HepG2 (cell line): ENCODE measurements around the gene MYH9. TPM values are rescaled to one million over a fixed set of nuclear protein-coding genes. Genes with fewer than 3 reads are reported as not detected.

Source experiments
- ATAC-seq: fragments of 200-7000 bp; cut with Tn5 transposase; 3 replicates; pipeline ENCODE4 v1.9.1; 2020; ENCODE audit warnings: mild to moderate bottlenecking, moderate library complexity
- BruUV-seq: library from RNA; stranded (reverse); fragments of 400-500 nt; replicated peaks from 2 replicates; lab custom pipeline; 2021; lab: Mats Ljungman, UMichigan
- CTCF ChIA-PET: fragments of 300-600 bp; formaldehyde crosslinking; extraction: SDS; loops from one replicate; lab custom pipeline; 2021; ENCODE audit warnings: low total read pairs, inconsistent platforms, low intra/inter-chr PET ratio; lab: Yijun Ruan, JAX
- POLR2A ChIA-PET: fragments of 350-600 bp; sonication (Branson Sonifier 250); formaldehyde crosslinking; loops from one replicate; lab custom pipeline; 2020; ENCODE audit warnings: antibody characterized with exemption, inconsistent platforms; lab: Yijun Ruan, JAX
- DNase-seq: peaks from one replicate; pipeline ENCODE4 v3.0.0-alpha.2; 2015; ENCODE audit warnings: low spot score
- FAIRE-seq: peaks from 3 replicates; lab custom pipeline; 2011; peaks lifted over from hg19 to GRCh38; lab: Jason Lieb, UNC
- H2AFZ ChIP-seq: one replicate; pipeline ENCODE4 v1.6.1; 2011; ENCODE audit warnings: low read length, inconsistent platforms
- H3K27ac ChIP-seq: fragments of 300-600 bp; 3 replicates; pipeline ENCODE4 v1.8.0; 2011; ENCODE audit warnings: mixed run types, mild to moderate bottlenecking, mixed read lengths, low read length, inconsistent platforms; ENCODE audit not compliant: insufficient read depth; ENCODE audit errors: extremely low read length
- H3K27me3 ChIP-seq, 2 experiments: fragments of 200-600 bp in 1 of 2; 2 replicates in 1 of 2; 3 replicates in 1 of 2; pipeline versions ENCODE4 v1.6.0 to v1.8.0; 2011; ENCODE audit warnings: low read length in 2 of 2, mild to moderate bottlenecking in 2 of 2, moderate library complexity in 2 of 2, inconsistent platforms in 1 of 2; ENCODE audit not compliant: insufficient read depth in 2 of 2, control insufficient read depth in 1 of 2
- H3K36me3 ChIP-seq, 2 experiments: fragments of 200-600 bp in 1 of 2; replicated peaks in 1 of 2; 2 replicates in 1 of 2; 3 replicates in 1 of 2; pipeline versions ENCODE4 v1.5.1 to v1.8.0; 2011; ENCODE audit warnings: low read length in 2 of 2, inconsistent platforms in 1 of 2; ENCODE audit not compliant: insufficient read depth in 2 of 2, control insufficient read depth in 1 of 2
- H3K4me1 ChIP-seq: 2 replicates; pipeline ENCODE4 v1.5.1; 2012; ENCODE audit warnings: low read length, inconsistent platforms; ENCODE audit not compliant: insufficient read depth
- H3K4me2 ChIP-seq: 2 replicates; pipeline ENCODE4 v1.6.0; 2011; ENCODE audit warnings: low read depth, low read length, inconsistent platforms
- H3K4me3 ChIP-seq, 3 experiments: fragments of 200-600 bp in 1 of 3; sonication (generic), shearing (Covaris generic) in 1 of 3; replicated peaks in 1 of 3; 2 replicates each; pipeline ENCODE4 v1.5.1; 2011 to 2016; ENCODE audit warnings: low read length in 3 of 3, inconsistent platforms in 2 of 3, low read depth in 2 of 3, mild to moderate bottlenecking in 2 of 3, control low read depth in 1 of 3, mixed read lengths in 1 of 3; ENCODE audit not compliant: insufficient read depth in 1 of 3
- H3K79me2 ChIP-seq: one replicate; pipeline ENCODE4 v1.6.1; 2011; ENCODE audit warnings: low read length, inconsistent platforms; ENCODE audit not compliant: insufficient read depth
- H3K9ac ChIP-seq: 2 replicates; pipeline ENCODE4 v1.6.0; 2011; ENCODE audit warnings: mild to moderate bottlenecking, low read depth, low read length, inconsistent platforms; ENCODE audit not compliant: insufficient read depth
- H3K9me3 ChIP-seq: 2 replicates; pipeline ENCODE4 v1.5.1; 2012; ENCODE audit warnings: mild to moderate bottlenecking, low read length
- H4K20me1 ChIP-seq: 2 replicates; pipeline ENCODE4 v1.6.0; 2011; ENCODE audit warnings: inconsistent platforms, mild to moderate bottlenecking, low read length, moderate library complexity; ENCODE audit not compliant: insufficient read depth
- FOSL2 ChIP-seq: sonication (generic); formaldehyde crosslinking; IDR thresholded peaks from 2 replicates; pipeline ENCODE4 v1.4.0; 2020; ENCODE audit warnings: missing genetic modification reagents
- HES4 ChIP-seq: sonication (generic); formaldehyde crosslinking; IDR thresholded peaks from 2 replicates; pipeline ENCODE4 v1.9.0; 2021; ENCODE audit warnings: mild to moderate bottlenecking, missing genetic modification reagents, borderline replicate concordance
- IKZF1 ChIP-seq: fragments of 450-650 bp; IDR thresholded peaks from 2 replicates; pipeline ENCODE4 v1.7.1; 2016
- JUNB ChIP-seq: sonication (generic); formaldehyde crosslinking; IDR thresholded peaks from 2 replicates; pipeline ENCODE4 v1.8.0; 2022; ENCODE audit warnings: missing genetic modification reagents, mild to moderate bottlenecking, borderline replicate concordance
- MATR3 ChIP-seq: sonication (generic); formaldehyde crosslinking; IDR thresholded peaks from 2 replicates; pipeline ENCODE4 v1.4.0; 2020; ENCODE audit warnings: missing genetic modification reagents
- MED8 ChIP-seq: sonication (generic); formaldehyde crosslinking; IDR thresholded peaks from 2 replicates; pipeline ENCODE4 v1.8.1; 2023; ENCODE audit warnings: mild to moderate bottlenecking, missing genetic modification reagents; ENCODE audit not compliant: insufficient replicate concordance
- ZNF121 ChIP-seq: sonication (generic); formaldehyde crosslinking; IDR thresholded peaks from 2 replicates; pipeline ENCODE4 v1.5.0; 2020; ENCODE audit warnings: mild to moderate bottlenecking, missing genetic modification reagents
- ZNF788 ChIP-seq: sonication (generic); formaldehyde crosslinking; IDR thresholded peaks from 2 replicates; pipeline ENCODE4 v1.5.0; 2020; ENCODE audit warnings: mild to moderate bottlenecking, missing genetic modification reagents, borderline replicate concordance
- WGBS: methylation state at CpG from one replicate; pipeline ENCODE4 v1.1.6; 2017; ENCODE audit warnings: low lambda C conversion rate; 5-methylcytosine and 5-hydroxymethylcytosine counted together
- in situ Hi-C: cut with HindIII; loops from 2 replicates; pipeline ENCODE4 v1.10.0; 2017; ENCODE audit warnings: low pct_unique_long_range_greater_than_20kb; ENCODE audit not compliant: extremely low pct_ligation_motif_present
- intact Hi-C: fragments of 100-400 bp; cut with micrococcal nuclease; formaldehyde crosslinking; loops from one replicate; pipeline ENCODE4 v1.10.0; 2022; ENCODE audit not compliant: unreplicated experiment
- polyA plus RNA-seq, 8 experiments: library from polyadenylated mRNA; depleted of rRNA in 3 of 8; stranded (reverse) in 7 of 8; unstranded in 1 of 8; fragments of >200 nt; fragmentation: Illumina TruSeq in 4 of 8; extraction: Trizol in 4 of 8; gene quantifications; 2 replicates each; pipeline versions ENCODE4 v1.2.1 to v1.2.3, GENCODE V29; 2011 to 2016; ENCODE audit warnings: low read depth in 4 of 8, missing spikeins in 1 of 8, mixed read lengths in 1 of 8; ENCODE audit not compliant: insufficient read depth in 1 of 8
- total RNA-seq, 5 experiments: library from RNA; depleted of rRNA; stranded (reverse); fragments of >200 nt; fragmentation: Illumina TruSeq; extraction: Trizol; gene quantifications; 2 replicates each; pipeline ENCODE4 v1.2.3, GENCODE V29; 2016; ENCODE audit warnings: low read depth in 1 of 5

MYH9 gene
- total and polyA plus RNA-seq, 2 of the 13 experiments (the other 11 are each of a cell fraction or from before 2014, with no cell fraction given): 50.7 to 98.5 TPM

DNA sequence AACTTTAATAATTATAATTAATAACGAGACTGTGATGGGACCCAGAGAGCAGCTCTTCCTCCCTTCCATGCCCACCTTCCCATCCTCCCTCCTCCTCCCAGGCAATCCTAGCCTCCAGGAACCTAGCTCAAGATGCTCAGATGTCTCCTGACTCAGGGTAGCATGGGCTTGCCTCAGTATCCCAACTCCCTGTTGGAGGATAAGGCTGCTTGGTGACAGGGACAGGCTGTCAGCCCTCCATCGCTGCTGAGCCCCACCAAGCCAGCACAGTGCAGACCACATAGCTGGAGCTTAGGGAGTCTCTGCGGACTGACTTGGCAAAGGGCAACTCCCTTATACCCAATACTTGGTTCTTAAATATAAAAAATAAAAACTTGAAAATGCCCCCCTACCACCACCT lies 11.5 kb downstream of the MYH9 start (continued):
- TF ChIP-seq HES4 (no peak), JUNB (no peak), MED8 (CRISPR knock-in tag) (no peak)

DNA sequence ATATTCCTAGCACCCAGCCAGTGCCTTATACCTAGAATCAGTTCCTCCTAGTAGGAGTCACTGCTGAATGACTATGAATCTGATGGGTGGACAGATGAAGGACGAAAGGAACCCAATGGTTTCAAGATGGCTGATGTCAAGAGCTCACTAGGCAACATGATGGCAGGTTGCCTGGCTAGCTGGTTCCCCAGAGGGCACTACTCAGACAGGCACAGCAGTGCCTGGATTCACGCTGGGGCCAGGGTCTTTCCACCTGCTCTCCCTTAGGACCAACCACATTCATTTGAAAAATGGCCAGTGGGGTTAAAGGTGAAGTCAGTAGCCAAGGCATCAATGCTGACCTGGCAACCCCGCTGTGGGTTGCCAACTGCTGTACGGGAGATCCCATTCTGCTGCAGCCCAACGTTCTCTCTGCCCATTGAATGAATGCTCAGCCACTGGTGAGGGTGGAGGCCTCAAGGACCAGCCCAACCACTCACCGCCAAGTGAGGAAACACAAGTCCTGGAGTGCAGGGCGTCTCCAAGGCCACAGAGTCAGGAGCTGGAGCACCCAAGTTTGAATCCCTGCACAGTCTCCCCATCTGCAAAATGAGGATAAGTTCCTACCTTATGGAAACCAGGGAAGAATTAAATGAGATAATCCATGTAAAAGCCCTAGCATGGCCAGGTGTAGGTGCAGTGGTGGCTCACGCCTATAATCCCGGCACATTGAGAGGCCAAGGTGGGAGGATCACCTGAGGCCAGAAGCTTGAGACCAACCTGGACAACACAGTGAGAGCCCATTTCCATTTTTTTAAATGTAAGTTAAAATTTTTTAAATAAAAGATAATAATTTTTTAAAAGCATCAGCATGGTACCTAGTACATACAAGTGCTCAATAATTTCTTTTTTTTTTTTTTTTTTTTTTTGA lies 12.4 kb downstream of the MYH9 start:
- in situ Hi-C loops: no loop called here
- FAIRE-seq (no peak), ATAC-seq (no peak), DNase-seq (no peak)
- POLR2A ChIA-PET: interaction anchor here (1.1 to 1.2 kb wide), 2 partner anchors 11 to 32 kb away, joined by 3 read pairs; no protein-coding TSS in a partner anchor
- no peak for TF ChIP-seq IKZF1
- peak; percentile 54; the same call in 1 of the 2 replicates for TF ChIP-seq ZNF121 (CRISPR knock-in tag)
- Histone ChIP-seq H3K27ac (no peak overlapping the region), H4K20me1 (peaks cover 40% of the 10 kb centered on the region), H3K36me3 (peaks cover 9 to 25% of the 10 kb centered on the region in 2 experiments), H3K4me2 (no peak overlapping the region), H3K4me3 (no peak overlapping the region), H3K9me3 (no peaks in the 10 kb centered on the region), H3K9ac (no peak overlapping the region), H3K79me2 (peaks cover 95% of the 10 kb centered on the region), H3K4me1 (peaks cover 49% of the 10 kb centered on the region), H2AFZ (no peak overlapping the region), H3K27me3 (no peaks in the 10 kb centered on the region)
- 98% methylated on average over 5 of the region's 9 CpGs for WGBS
- CTCF ChIA-PET: no interaction called here
- BruUV-seq: no TSS peak
- intact Hi-C loops: no loop called here

DNA sequence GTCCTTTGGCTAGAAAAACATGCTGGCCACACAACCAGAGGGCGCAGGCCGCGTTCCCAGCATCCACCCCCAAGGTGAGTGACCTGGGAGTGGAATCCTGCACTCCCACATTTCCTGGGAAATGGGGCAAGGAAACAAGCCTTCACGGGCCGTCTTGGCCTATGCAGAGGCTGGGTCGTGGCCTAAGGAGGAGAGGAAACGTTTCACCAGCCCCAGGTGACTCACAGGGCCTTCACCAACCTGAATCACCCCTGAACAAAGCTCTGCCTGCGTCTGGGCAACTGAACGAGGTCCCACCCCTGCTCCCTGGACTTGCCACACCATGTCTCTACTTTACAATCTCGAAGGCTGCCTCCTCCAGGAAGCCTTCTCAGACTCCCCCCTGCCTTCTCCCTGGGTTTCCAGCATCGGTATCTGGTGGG lies 13.2 kb downstream of the MYH9 start:
- Histone ChIP-seq H3K4me2 (no peak overlapping the region), H3K4me1 (peaks cover 56% of the 10 kb centered on the region), H3K9ac (no peak overlapping the region), H3K36me3 (peaks cover 9 to 19% of the 10 kb centered on the region in 2 experiments), H4K20me1 (peaks cover 40% of the 10 kb centered on the region), H3K79me2 (peaks cover 95% of the 10 kb centered on the region), H2AFZ (no peak overlapping the region), H3K27me3 (no peaks in the 10 kb centered on the region), H3K4me3 (no peak overlapping the region), H3K9me3 (no peaks in the 10 kb centered on the region), H3K27ac (no peak overlapping the region)
- in situ Hi-C loops (no loop called here), intact Hi-C loops (no loop called here)
- CTCF ChIA-PET: no interaction called here
- TF ChIP-seq MATR3 (no peak), FOSL2 (CRISPR knock-in tag) (0 out of 2 replicates have a peak, but pooled peaks have one; percentile 14), ZNF788 (CRISPR knock-in tag) (no peak)
- ATAC-seq (no peak), DNase-seq (no peak), FAIRE-seq (no peak)
- WGBS: 82% methylated on average over 7 of the region's 11 CpGs
- POLR2A ChIA-PET: interaction anchor here (1.1 kb wide), 1 partner anchor 10 kb away, joined by 3 read pairs; no protein-coding TSS in a partner anchor
- no TSS peak for BruUV-seq
